Activated effector memory CD4-positive, alpha-beta T cell treated with Interleukin-2 at 50 U/mL for 16 hours (primary cell): ENCODE measurements around the gene RNPS1.

ENCODE experiments used
- DNase-seq: peaks from one replicate; pipeline ENCODE4 v3.0.0-alpha.2; 2020

Gene RNPS1

DNA sequence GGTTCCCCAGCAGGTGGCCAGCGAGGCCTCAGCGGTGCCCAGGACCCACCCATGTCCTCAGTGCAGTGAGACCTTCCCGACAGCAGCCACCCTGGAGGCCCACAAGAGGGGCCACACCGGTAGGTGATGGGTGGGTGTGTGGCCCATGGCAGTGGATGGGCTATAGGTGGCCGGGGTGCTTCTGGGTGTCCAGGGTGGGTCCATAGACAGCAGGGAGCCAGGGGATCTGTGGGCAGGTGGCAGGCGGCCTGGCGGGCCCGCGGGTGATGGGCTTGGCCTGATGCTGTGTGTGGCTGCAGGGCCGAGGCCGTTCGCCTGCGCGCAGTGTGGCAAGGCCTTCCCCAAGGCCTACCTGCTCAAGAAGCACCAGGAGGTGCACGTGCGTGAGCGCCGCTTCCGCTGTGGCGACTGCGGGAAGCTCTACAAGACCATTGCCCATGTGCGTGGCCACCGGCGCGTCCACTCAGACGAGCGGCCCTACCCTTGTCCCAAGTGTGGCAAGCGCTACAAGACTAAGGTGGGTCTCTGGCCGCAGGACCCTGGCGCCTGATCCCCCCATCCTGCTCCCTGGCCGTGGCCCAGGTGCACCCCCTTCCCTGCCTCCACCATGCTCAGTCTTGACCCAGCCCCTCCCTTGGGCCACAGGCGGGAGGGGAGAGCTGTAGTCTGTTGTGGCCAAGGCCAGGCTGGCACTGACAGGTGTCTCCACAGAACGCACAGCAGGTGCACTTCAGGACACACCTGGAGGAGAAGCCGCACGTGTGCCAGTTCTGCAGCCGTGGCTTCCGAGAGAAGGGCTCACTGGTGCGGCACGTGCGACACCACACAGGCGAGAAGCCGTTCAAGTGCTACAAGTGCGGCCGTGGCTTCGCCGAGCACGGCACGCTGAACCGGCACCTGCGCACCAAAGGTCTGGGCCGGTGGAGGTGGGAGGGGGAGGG lies 33.8 kb downstream of the RNPS1 start:
- no peak for DNase-seq

DNA sequence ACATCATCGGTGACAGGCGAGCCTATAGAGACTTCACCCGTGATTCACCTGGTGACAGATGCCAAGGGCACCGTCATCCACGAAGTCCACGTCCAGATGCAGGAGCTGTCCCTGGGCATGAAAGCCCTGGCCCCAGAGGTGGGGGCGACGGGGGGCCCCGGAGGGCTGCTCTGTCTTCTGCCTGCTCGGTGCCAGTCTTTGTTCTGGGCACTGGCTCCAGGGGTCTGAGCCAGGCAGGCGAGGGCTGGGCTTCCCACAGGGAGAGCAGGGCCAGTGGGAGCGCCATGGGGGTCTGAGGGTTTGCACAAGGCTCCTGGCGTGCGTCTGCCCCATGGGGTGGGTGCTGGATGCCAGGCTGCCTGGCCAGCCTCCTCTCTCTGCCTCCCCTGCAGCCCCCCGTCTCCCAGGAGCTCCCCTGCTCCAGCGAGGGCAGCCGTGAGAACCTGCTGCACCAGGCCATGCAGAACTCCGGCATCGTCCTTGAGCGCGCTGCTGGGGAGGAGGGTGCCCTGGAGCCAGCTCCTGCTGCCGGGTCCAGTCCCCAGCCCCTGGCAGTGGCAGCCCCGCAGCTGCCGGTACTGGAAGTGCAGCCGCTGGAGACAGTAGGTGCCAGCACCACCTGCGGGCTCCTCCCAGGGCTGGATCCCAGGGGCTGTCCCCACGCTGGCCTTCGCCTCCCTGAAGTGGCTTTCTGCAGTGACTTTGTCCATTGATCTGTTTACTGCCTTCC lies 34.7 kb downstream of the RNPS1 start:
- DNase-seq: no peak

DNA sequence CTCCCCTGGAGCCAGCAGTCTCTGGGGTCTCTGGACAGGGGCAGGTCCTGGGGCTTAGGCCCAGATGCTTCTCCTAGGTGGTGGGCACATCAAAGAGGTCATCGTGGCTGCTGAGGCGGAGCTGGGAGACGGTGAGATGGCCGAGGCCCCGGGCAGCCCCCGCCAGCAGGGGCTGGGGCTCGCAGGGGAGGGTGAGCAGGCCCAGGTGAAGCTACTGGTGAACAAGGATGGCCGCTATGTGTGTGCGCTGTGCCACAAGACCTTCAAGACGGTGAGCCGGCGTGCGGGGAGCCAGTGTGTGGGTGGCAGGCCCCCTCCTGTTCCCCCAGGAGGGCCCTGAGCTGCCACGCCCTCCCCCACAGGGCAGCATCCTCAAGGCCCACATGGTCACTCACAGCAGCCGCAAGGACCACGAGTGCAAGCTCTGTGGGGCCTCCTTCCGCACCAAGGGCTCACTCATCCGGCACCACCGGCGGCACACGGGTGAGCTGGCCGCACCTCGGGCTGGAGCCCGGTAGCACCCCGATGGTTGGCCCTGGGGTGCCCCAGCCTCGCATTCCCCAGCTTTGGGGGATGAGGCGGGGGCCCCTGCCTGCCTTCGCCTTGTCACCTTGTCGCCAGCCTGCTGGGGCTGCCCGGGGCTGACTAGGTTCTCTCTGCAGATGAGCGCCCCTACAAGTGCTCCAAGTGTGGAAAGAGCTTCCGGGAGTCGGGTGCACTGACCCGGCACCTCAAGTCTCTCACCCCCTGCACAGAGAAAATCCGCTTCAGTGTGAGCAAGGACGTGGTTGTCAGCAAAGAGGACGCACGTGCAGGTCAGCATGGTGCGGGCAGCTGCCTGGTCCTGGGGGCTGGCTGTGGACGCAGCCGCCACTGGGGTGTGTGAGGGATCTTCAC lies 35.6 kb downstream of the RNPS1 start:
- no peak for DNase-seq

DNA sequence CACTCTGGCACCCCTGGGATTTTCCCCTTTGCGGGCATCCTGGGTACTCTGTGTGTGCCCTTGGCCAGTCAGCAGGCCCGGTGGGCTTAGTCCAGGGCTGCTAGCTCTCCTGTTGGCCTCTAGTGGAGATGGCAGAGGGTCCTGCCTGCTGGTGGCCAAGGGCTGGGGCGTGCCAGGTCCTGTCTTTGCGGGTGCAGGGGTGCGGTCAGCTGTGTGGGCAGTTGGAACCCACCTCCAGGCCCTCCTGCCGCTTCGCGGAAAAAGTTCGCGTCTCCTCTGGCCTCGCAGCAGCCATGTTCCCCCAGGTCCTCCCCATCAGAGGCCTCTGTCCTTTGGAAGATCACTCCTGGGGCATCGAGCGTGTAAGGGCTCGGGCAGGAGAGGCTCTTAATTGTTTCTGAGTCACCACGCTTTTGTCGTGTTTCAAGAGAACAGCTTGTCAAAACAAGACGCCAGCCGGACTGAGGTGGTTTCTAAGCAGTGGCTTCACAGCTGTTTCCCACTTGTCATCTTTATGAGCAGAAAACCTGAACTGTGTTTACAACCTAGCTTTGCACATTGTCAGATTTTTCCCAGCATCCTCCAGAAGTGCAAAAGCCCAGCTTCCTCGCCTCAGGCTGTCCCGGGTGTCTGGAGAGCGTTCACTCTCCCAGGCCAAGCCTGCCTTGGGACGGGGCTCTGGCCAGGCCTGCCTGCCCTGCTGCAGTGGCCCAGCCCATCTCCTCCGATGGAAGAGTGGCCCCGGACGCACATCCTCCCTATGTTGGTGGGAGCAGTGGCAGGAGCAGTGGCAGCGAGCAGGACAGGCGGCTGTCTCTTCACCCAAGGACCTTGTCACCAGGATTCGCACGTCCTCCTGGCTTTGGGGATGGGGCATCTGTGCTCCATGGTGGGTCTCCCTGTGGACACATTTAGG lies 36.7 kb downstream of the RNPS1 start:
- DNase-seq: no peak

DNA sequence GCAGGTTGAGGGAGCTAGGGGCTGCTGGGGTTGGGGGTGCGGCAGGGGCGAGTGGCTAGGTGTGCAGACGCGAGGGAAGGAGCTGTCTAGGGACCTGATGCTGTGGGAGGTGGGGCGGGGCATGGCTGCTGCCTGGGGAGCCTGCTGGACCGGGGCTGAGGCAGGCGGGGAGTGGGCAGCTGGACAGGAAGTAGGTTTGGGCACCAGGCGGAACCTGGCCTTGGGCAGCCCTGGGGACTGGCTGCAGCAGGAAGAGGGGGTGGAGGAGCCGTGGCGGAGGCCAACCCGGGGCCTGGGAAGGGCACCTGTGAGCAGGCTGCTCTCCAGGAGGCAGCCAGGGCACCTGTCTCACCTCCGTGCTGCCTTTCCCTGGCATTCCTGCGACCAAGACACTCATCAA lies 37.5 kb downstream of the RNPS1 start:
- DNase-seq: no peak

DNA sequence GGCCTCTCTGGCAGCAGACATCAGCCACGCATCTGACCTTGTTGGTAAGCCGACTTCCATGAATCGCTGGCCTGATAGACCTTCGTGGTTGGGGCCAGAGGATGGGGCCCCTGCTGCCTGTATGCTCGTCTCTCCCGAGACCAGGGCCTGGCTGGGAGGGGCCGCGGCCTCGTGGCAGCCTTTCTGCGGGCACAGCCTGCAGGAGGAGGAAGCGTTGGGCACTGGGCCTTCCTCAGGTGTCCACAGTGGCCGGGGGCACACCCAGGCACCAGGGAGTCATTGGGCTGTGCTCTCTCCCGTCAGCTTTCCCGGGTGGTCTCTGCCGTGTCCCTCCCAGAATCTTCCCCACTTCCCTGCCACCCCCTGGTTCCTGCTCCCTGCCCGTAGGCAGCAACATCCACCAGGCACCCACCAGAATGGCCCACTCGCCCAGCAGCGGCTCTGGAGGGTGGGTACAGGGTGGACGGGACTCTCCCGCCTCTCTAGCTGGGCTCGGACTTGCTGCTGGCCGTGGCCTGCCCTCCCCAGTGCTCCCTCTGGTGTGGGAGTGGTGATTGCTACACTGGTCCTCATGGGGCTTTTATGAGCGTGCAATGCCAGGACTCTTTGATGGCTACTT lies 38.2 kb downstream of the RNPS1 start:
- DNase-seq: no peak

DNA sequence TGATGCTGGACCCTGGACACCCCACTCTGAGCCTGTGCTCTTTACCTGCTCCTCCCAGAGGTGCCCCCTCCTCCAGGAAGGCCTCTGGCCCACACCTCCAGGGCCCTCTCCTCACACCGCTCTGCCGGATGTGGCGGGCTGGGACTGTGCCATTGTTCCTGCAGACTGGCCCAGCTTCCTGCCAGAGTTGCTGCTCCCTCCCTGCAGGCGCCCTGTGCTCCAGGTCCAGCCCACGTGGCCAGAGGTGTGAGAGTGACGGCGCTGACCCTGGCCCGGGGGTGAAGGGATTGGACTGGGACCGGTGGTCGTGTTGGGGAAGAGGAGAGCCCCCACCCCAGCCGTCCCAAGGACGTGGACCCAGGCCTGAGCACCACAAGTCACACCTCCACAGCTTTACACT lies 38.8 kb downstream of the RNPS1 start:
- no peak for DNase-seq

DNA sequence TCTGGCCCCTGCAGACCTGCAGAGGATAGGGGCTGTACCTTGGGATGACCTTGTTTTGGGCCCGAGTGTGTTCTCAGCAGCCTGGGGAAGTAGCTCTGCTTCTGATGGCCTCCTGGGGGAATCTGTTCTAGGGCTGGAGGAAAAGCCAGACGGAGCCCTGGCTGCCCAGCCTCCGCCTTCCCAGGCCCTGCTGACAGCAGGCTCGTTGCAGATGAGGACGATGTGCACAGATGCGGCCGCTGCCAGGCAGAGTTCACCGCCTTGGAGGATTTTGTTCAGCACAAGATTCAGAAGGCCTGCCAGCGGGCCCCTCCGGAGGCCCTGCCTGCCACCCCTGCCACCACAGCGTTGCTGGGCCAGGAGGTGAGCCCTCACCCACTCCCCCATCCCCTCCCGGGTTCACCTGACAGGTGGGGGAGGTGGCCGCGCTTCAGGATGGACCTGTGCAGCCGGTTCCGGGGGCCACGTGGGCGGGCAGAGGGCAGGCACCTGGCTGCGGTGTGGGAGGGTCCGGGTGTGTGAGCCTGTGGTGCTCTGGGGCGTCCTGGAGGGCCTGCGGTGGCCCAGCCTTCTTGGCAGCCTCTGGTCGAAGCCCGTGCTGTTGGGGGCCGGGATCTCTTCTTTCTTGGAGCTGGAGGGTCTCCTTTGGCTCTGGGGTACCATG lies 39.6 kb downstream of the RNPS1 start:
- no peak for DNase-seq

DNA sequence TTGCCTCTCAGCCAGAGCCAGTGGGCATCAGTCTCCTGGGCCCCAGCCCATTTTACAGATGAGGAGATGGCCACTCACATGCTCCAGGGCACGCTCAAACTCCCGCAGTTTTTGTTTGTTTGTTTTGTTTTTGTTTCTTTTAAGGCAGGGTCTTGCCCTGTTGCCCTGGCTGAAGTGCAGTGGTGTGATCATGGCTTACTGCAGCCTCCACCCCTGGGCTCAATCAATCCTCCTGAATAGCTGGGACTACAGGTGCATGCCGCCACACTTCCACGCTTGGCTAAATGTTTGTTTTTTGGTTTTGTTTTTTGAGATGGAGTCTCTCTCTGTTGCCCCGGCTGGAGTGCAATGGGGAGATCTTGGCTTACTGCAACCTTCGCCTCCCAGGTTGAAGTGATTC lies 41.0 kb downstream of the RNPS1 start:
- no peak for DNase-seq

DNA sequence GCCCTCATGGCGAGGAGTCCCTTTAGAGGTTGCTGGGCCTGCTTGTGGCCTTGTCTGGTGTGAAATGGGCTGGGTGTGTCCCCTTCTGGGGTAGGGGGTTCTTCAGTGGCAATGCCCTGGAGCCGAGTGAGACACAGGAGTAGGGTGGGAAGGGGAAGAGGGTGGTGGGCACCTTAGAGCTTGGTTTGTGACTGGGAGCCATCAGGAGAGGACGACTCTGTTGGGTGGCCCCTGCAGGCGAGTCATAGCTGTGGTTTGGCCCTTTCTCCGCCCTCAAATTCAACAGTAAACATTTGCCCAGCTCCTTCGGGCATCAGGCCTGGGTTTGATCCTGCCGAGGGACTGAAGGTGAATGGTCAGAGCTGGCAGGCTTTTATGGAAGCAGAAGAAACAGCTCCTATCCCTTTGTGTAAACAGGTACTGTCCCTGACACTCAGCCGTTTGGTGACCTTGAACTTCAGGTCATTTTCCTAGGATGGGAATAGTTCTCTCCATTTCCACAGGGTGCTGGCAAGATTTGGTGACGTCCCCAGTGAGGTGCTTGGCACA lies 41.6 kb downstream of the RNPS1 start:
- DNase-seq: no peak

DNA sequence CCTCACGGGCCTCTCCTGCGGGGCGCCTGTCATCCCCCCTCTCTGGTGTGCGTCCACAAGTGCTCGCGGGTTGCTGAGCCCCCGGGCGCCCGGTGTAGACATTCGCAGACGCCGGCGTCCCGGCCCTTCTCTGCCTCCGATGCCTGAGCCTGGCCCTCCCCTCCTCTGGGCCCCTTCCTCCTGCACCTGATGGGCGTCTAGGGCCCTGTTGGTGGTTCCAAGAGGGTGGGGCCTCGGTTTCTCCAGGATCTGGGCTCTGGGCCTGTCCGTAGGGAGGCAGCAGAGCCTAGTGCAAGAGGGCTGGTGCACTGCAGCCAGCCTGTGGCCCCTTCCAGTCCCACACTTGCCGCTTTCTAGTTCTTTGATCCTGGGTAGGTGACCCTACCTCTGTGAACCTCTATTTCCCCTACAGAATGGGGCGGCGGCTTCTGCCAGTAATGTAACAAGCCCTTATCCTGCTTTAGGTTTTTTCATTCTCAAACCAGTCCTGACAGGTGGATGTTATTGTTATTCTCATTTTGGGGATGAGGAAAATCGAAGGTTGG lies 43.9 kb downstream of the RNPS1 start:
- DNase-seq: peak; percentile 18

DNA sequence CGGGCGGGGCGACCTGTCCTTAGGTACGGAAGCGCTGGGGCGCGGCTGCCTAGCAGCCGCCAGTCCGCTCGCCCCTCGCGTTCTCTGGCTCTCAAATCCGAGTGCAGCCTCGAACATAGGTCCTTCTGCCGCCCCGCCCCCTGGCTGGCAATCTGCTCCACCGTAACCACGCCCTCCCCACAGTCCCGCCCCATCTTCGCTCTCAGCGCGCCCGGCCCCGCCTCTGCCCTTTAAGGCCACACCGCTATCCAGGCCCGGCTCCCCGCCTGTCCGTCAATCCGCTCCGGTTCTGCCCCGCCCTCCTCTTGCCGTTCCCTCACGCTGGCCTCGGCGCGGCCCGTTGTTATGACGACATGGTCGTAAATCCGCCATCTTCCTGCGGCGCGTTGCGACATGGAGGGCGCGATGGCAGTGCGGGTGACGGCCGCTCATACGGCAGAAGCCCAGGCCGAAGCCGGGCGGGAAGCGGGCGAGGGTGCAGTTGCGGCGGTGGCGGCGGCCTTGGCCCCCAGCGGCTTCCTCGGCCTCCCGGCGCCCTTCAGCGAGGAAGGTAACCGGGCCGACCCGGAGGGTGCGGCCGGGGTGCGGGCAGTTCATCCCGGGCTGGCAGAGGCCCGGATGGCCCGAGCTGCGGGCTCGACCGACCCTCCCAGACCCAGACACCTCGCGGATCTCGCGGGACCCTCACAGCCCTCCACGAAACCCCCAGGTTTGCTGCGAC lies 44.5 kb downstream of the RNPS1 start, which contains the start of gene E4F1:
Gene E4F1 (plus strand): TSS at position 371 of the 721 bp plus-strand sequence. CDS start 23 bp downstream, at position 394.
- DNase-seq: peak; percentile 99

DNA sequence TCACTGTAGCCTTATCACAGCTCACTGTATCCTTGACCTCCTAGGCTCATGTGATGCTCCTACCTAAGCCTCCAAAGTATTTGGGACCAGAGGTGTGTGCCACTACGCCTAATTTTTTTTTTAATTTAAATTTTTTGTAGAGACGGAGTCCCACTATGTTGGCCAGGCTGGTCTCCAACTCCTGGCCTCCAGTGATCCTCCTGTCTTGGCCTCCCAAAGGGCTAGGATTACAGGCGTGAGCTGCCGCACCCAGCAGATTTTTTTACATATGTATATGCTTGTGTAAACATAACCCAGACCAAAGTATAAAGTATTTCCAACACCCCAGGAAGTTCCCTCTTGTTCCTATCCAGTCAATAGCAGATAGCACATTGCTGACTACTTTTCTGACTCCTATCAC lies 51.6 kb downstream of the RNPS1 start:
- no peak for DNase-seq

DNA sequence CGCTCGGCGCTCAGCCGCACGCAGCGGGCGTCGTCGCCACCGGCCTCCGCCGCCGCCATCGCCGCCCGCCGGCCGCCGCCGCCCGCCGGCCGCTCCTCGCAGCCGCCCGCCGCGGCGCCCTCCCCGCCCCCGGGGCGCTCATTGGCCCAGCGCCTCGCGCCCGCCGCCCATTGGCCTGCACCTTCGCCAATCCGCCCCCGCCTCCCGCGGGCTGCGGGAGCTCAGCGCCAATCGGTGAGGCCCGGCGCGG lies 53.3 kb downstream of the RNPS1 start, which contains the start of gene PGP:
Gene PGP (minus strand): TSS at position 122 of the 250 bp plus-strand sequence. CDS start 63 bp downstream, at position 59.
- DNase-seq: no peak

DNA sequence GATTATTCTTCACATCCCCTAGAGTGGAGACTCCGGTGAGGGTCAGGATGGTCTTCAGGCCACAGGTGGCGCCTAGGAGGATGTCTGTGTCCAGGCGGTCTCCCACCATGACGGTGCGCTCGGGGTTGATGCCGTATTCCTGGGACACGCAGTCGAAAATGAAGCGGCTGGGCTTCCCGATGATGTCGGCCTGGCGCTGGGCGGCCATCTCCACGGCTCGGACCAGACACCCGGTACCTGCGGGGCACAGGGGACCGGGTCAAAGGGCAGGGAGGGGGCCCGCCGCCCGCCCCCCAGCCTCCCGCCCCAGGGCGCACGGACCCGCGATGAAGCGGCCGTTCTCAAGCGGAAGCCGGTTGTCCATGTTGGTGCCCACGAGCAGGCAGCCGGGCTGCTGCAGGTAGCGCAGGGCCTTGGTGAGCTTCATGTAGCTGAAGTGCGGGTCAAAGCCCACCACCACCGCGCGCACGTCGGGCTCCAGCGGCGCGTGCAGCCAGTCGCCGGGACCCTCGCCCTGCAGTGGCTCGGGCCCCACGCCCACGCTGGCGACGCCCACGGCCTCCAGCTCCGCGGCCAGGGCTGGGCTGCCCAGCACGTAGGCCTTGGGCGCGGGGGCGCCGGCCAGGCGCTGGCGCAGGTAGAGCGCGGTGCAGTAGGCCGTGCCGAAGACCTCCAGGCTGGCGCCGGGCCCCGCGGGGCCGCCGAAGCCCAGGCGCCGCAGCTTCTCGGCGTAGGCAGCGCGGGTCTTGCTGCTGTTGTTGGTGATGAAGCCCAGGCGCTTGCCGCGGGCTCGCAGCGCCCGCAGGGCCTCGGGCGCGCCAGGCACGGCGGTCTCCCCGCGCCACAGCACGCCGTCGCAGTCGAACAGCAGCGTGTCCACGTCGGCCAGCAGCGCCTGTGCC lies 53.9 kb downstream of the RNPS1 start:
- no peak for DNase-seq

DNA sequence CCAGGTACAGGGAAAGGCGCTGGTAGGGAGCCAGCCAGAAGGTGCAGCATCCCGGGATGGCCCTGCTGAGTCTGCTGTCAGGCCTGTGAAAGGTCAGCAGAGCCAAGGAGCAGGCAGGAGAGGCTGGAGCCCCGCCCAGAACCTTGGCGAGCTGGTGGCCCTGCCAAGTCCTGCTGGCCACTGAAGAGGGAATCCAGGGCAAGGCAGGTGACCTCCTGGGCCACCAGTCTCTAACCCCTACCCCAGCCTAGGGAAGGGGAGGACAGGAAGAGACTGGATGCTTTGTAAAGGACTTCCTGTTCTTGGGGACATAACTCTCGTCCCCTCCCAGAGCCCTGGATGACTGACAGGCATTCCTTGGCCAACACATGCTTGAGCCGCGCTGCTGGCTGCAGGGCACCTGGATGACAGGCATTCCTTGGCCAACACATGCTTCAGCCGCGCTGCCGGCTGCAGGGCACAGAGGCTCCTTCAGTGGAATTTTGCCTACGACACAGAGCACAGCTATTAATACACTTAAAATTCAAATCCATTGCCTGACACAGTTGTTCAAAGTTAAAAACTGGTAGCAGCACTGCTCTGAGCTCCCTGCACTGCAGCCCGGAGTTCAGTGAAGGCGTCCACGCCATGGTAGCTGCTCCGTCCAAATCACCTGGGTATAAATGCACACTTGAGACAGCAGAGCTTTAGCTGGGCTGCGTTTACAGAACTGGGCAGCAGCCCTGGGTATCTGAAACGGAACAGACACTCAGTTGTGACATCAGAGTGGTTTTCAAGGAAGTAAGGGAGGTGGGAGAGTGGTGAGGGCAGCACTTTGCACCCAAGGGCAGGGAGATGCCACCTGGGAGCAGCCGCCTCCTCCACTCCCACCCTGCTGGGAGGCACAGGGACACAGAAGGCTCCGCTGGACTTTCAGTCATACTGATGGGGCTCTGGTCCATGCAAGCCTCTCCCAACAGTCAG lies 55.3 kb downstream of the RNPS1 start:
- no peak for DNase-seq

DNA sequence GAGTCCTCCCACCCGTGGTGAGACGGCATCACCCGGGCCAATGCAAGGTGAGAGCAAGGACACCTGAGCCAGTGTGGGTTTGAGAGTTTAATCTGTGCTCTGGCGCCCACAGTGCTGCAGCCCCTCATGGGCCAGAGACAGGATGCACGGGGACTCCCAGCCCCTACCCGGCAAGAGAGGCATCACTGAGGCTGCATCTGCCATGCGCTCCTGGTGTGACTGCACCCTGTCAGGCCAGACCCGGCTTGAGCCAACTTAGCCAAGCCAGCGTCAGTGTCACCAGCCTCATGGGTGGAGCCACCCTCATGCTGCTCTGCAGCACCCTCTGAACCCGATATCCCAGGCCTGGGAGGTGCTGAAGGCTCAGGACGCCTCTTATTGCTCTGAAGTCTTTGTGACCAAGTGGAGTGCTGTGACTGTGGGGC lies 56.0 kb downstream of the RNPS1 start:
- DNase-seq: no peak
